Body of pancreas (tissue), 4 donors: ENCODE measurements around the gene SLC7A1. TPM values are rescaled to one million over a fixed set of nuclear protein-coding genes. Genes with fewer than 3 reads are reported as not detected.

Experiments used
- ATAC-seq: fragments of 150-250 bp; one replicate; pipeline ENCODE4 v1.9.1; 2016
- DNase-seq, 4 donors: peaks; one replicate each; pipeline ENCODE4 v3.0.0-alpha.2; 2019
- H3K27ac ChIP-seq, 4 donors: fragments of 200-600 bp; sonication (generic); 1 replicate in 3 of 4; 2 replicates in 1 of 4; pipeline versions ENCODE4 v1.5.1 to v1.6.1; 2016 to 2019; ENCODE audit warnings: mild to moderate bottlenecking in 1 of 4, mixed read lengths in 1 of 4, moderate library complexity in 1 of 4
- H3K27me3 ChIP-seq, 2 donors: fragments of 200-600 bp; sonication (generic); one replicate each; pipeline ENCODE4 v1.6.0; 2016; ENCODE audit warnings: mild to moderate bottlenecking in 1 of 2
- H3K36me3 ChIP-seq, 2 donors: fragments of 200-600 bp; sonication (generic); replicated peaks in 1 of 2; 2 replicates each; pipeline ENCODE4 v1.5.1; 2016; ENCODE audit warnings: low read depth in 2 of 2; ENCODE audit not compliant: insufficient read depth in 1 of 2
- H3K4me1 ChIP-seq: fragments of 200-600 bp; sonication (generic); one replicate; pipeline ENCODE4 v1.6.0; 2016
- H3K4me3 ChIP-seq, 2 donors: fragments of 200-600 bp; sonication (generic); 1 replicate in 1 of 2; 2 replicates in 1 of 2; pipeline ENCODE4 v1.5.1; 2016 to 2019
- H3K9me3 ChIP-seq, 3 donors: fragments of 200-600 bp; sonication (generic); 1 replicate in 2 of 3; 2 replicates in 1 of 3; pipeline ENCODE4 v1.5.1; 2016
- POLR2A ChIP-seq, 3 donors: fragments of 450-650 bp; IDR thresholded peaks; one replicate each; pipeline ENCODE4 v1.6.1; 2016; ENCODE audit warnings: antibody characterized with exemption in 3 of 3, mild to moderate bottlenecking in 2 of 3
- WGBS, 2 donors: methylation state at CpG; one replicate each; pipeline ENCODE4 v1.1.5; 2017; 5-methylcytosine and 5-hydroxymethylcytosine counted together
- intact Hi-C: fragments of 100-400 bp; cut with DNase I; formaldehyde crosslinking; loops from one replicate; pipeline ENCODE4 v1.15.1; 2023
- total RNA-seq, 2 donors: library from RNA; depleted of rRNA; stranded (reverse); fragments of >200 nt; gene quantifications; one replicate each; pipeline ENCODE4 v1.1.0, GENCODE V29; 2016
- TF ChIP-seq, protein P1 (sequence below), 7 experiments: fragments of 450-650 bp in 4 of 7; fragments of 200-600 bp in 3 of 7; sonication (generic) in 3 of 7; IDR thresholded peaks; one replicate each; pipeline ENCODE4 v1.5.1; 2016 to 2019; ENCODE audit warnings: antibody characterized with exemption in 7 of 7

The SLC7A1 gene
- total RNA-seq, 2 donors from 2014 or later: 15.3 to 30.3 TPM

DNA sequence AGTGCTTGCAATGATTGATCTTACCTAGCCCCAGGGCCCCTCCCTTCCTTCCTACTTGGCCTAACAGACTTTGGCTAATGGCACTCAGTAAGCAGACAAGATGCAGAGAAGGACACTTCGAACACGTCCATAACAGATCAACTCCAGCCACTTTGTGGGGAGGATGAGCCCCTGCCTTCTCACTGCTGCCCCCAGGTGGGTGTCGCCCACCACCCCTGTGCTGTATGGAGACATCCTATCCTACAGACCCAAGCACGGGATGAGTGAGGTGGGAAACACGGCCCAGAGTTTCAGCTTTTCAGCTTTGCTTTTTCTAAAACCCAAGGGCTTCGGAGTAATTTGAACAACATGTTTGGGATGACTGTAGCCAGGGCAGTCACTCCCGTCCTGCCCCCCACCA is 5.5 kb downstream of the SLC7A1 start:
- no peak for ATAC-seq
- H3K36me3 ChIP-seq: no peaks in the 10 kb centered on the region
- H3K4me1 ChIP-seq: peaks cover 40% of the 10 kb centered on the region
- DNase-seq: no peak
- H3K4me3 ChIP-seq: no peak overlapping the region
- H3K9me3 ChIP-seq: no peaks in the 10 kb centered on the region
- H3K27ac ChIP-seq: no peak overlapping the region
- no peak for TF ChIP-seq POLR2A (IDR thresholded peaks at IDR 0.05)
- TF ChIP-seq, protein P1, sequence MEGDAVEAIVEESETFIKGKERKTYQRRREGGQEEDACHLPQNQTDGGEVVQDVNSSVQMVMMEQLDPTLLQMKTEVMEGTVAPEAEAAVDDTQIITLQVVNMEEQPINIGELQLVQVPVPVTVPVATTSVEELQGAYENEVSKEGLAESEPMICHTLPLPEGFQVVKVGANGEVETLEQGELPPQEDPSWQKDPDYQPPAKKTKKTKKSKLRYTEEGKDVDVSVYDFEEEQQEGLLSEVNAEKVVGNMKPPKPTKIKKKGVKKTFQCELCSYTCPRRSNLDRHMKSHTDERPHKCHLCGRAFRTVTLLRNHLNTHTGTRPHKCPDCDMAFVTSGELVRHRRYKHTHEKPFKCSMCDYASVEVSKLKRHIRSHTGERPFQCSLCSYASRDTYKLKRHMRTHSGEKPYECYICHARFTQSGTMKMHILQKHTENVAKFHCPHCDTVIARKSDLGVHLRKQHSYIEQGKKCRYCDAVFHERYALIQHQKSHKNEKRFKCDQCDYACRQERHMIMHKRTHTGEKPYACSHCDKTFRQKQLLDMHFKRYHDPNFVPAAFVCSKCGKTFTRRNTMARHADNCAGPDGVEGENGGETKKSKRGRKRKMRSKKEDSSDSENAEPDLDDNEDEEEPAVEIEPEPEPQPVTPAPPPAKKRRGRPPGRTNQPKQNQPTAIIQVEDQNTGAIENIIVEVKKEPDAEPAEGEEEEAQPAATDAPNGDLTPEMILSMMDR (IDR thresholded peaks at IDR 0.05): no peak
- intact Hi-C loops: loop anchor here (10.0 kb wide), 1 partner anchor 85 kb away; no protein-coding TSS in a partner anchor
- no peaks in the 10 kb centered on the region for H3K27me3 ChIP-seq
- 68 to 75% methylated on average over 6 to 7 of the region's 7 CpGs for WGBS, 2 donors

- Histone ChIP-seq H3K4me1 (peaks cover 40% of the 10 kb centered on the region), H3K27ac (peak overlapping the region in 1 of 4 donors; percentile 34), H3K36me3 (no peaks in the 10 kb centered on the region), H3K9me3 (no peaks in the 10 kb centered on the region), H3K4me3 (no peak overlapping the region), H3K27me3 (no peaks in the 10 kb centered on the region)
- WGBS, 2 donors: 46 to 54% methylated on average over 6 of the region's 6 CpGs
- DNase-seq (peak in 1 of 4 donors; percentile 52), ATAC-seq (peak; percentile 19)
- no peak for TF ChIP-seq POLR2A (IDR thresholded peaks at IDR 0.05)
- TF ChIP-seq, protein P1 (IDR thresholded peaks at IDR 0.05): no peak
- intact Hi-C loops: loop anchor here (10.0 kb wide), 1 partner anchor 84 kb away; no protein-coding TSS in a partner anchor
Measured at GRCh38 chr13:29589234-29589633, 6.3 kb downstream of the SLC7A1 start.

DNA sequence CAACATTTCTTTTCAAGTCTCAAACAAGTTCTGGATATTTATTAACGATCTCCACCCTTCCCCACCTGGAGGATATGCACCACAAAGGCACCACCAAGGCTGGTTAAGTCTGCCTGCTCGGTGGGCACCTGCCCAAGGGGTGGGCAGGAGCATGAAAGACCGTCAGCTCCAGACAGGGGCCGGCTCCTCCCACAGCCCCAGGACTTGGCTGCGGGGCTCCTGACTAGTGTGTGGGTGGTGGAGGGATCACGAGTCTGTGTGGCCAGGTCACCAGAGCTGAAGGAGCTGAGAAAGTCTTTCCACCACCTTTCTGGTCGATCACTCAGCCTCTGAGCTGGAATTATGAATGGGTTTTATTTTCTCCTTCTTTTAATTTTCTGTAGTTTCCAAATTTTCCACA is 7.8 kb downstream of the SLC7A1 start:
- H3K36me3 ChIP-seq: no peaks in the 10 kb centered on the region
- H3K9me3 ChIP-seq: no peaks in the 10 kb centered on the region
- 36 to 43% methylated on average over 7 of the region's 7 CpGs for WGBS, 2 donors
- DNase-seq (no peak), ATAC-seq (no peak)
- H3K27ac ChIP-seq: no peak overlapping the region
- intact Hi-C loops: loop anchor here (10.0 kb wide), 1 partner anchor 83 kb away; no protein-coding TSS in a partner anchor
- no peak overlapping the region for H3K4me3 ChIP-seq
- TF ChIP-seq, protein P1 (IDR thresholded peaks at IDR 0.05): no peak
- no peak for TF ChIP-seq POLR2A (IDR thresholded peaks at IDR 0.05)
- no peaks in the 10 kb centered on the region for H3K27me3 ChIP-seq
- H3K4me1 ChIP-seq: peaks cover 42% of the 10 kb centered on the region

DNA sequence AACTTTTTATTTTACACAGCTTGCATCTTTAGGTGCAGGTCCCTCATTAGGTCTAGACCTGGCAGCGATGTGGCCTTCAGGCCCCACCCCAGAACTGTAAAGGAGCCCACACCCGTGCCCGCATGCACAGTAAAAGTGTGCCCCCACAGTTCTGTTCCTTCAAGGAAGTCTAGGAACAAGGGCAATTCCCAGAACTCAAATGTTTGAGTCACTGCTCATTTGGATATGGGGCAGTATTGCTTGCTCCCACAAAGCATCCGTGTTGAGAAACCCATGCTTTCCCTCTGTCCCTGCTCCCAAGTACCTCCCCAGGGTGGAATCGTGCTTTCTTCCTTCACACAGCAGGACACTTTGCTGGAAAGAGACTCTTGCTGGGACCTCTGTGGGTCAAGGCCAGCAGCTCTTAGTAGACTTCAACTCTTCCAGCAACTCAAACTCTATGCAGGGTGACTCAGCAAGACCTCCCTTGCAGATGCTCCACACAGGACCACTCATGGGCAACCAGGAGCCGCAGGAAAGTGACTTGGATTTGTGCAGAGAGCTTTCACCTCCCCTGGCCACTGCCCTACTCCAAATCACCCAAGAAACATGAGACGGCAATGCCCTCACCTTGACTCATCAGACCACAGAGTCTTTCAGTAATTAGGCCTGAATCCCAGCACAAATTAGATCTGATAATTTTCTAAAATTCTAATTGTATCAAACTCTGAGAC is 12.3 kb downstream of the SLC7A1 start:
- Histone ChIP-seq H3K36me3 (no peaks in the 10 kb centered on the region), H3K27ac (no peak overlapping the region), H3K27me3 (no peaks in the 10 kb centered on the region), H3K4me3 (no peak overlapping the region), H3K4me1 (peaks cover 59% of the 10 kb centered on the region), H3K9me3 (no peaks in the 10 kb centered on the region)
- DNase-seq (no peak), ATAC-seq (no peak)
- 82 to 85% methylated on average over 7 of the region's 7 CpGs for WGBS, 2 donors
- TF ChIP-seq, protein P1 (IDR thresholded peaks at IDR 0.05): no peak
- TF ChIP-seq POLR2A (IDR thresholded peaks at IDR 0.05): no peak
- intact Hi-C loops: loop anchor here (10.0 kb wide), 1 partner anchor 78 kb away; no protein-coding TSS in a partner anchor
